ENCODE results near the gene CASP5. TPM values are rescaled to one million over a fixed set of nuclear protein-coding genes. Genes with fewer than 3 reads are reported as not detected.

The CASP5 gene
- total and polyA plus RNA-seq, 2 of the 4 experiments (the other 2 are of a cell fraction), result not detected

DNA sequence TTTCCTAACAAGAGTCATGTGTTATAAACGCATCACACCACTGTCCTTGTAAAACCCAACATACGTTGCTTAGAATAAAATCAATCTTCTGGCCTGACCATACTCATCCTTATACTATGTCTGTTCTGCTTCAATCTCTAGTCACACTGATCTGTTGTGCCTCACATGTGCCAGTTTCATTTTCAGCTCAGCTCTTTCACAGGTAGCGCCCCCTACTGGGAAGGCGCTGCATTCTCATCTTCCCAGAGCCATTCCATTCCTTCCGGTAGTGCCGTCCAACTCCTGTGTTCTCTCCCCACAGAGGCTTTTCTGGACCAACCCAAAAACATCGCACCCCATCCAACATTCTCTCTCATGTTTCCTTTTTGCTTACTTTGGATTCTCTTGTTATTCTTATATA, 22.2 kb downstream of the CASP5 start:
- ChIA-PET CTCF (no interaction called here), POLR2A (ENCODE audit: unreplicated experiment) (no interaction called here)
- no peaks in the 10 kb centered on the region for H3K9me3 ChIP-seq (ENCODE audit: control insufficient read depth, insufficient read depth, low read length)
- no peak overlapping the region for H2BK120ac ChIP-seq (ENCODE audit: low read depth, low read length)
- dilution Hi-C loops (cut with HindIII; ENCODE audit: low sequenced_read_pairs, unreplicated experiment), result no loop called here
- H3K56ac ChIP-seq (ENCODE audit: extremely low read depth, insufficient read depth, low read length), result no peak overlapping the region
- intact Hi-C loops (cut with micrococcal nuclease), result no loop called here
- no peak for DNase-seq
- no peak overlapping the region for H4K91ac ChIP-seq (ENCODE audit: insufficient read depth, low read depth, low read length)
- no peak overlapping the region for H3K27ac ChIP-seq (ENCODE audit: insufficient read depth, low read length)
- H3K79me1 ChIP-seq (ENCODE audit: low read depth in 1 of 2, low read length in 2 of 2), result no peaks in the 10 kb centered on the region
- no peak overlapping the region for H3K4me2 ChIP-seq (ENCODE audit: low read depth, low read length)
- no TSS peak for BruUV-seq (replicated peaks)
- no peak overlapping the region for H4K8ac ChIP-seq (ENCODE audit: low read depth in 2 of 2, low read length in 2 of 2)
- in situ Hi-C loops (cut with MboI; ENCODE audit: low sequenced_read_pairs), result no loop called here
- H2BK15ac ChIP-seq (ENCODE audit: low read depth, low read length), result no peak overlapping the region
- no peak overlapping the region for H3K18ac ChIP-seq (ENCODE audit: low read depth, low read length)
- no peak overlapping the region for H3K14ac ChIP-seq (replicated peaks; ENCODE audit: low read depth, low read length)
- H4K20me1 ChIP-seq (ENCODE audit: insufficient read depth, low read length), result no peaks in the 10 kb centered on the region
- H3K9ac ChIP-seq (ENCODE audit: low read depth, low read length), result no peak overlapping the region
- no peaks in the 10 kb centered on the region for H3K27me3 ChIP-seq (ENCODE audit: control insufficient read depth, insufficient read depth, low read length)
- no peak overlapping the region for H4K5ac ChIP-seq (ENCODE audit: low read depth, low read length)
- H2BK5ac ChIP-seq (ENCODE audit: low read depth, low read length, poor library complexity, severe bottlenecking), result no peak overlapping the region
- H3K4ac ChIP-seq (ENCODE audit: low read depth, low read length), result peak overlapping the region; percentile 27; the same call in 1 of the 2 replicates
- TF ChIP-seq CTCF (conservative IDR thresholded peaks at IDR 0.05; ENCODE audit: low read depth, low read length) (0 out of 2 replicates have a peak, but pooled peaks have one; percentile 21), ELK1 (IDR thresholded peaks at IDR 0.05; ENCODE audit: borderline replicate concordance, low read depth, low read length) (no peak)
- peaks cover 3% of the 10 kb centered on the region for H3K4me1 ChIP-seq (ENCODE audit: control insufficient read depth, insufficient read depth, low read length)
- ATAC-seq (ENCODE audit: low read depth), result no peak
- H3K36me3 ChIP-seq (ENCODE audit: control insufficient read depth, insufficient read depth, low read length), result no peaks in the 10 kb centered on the region
- no peaks in the 10 kb centered on the region; the same call in 1 of the 2 replicates for H3K9me1 ChIP-seq (ENCODE audit: insufficient read depth, low read length)
- H2AFZ ChIP-seq (replicated peaks; ENCODE audit: low read length, poor library complexity), result no peak overlapping the region
- no peak overlapping the region for H2AK5ac ChIP-seq (ENCODE audit: low read depth, low read length)
- H3K4me3 ChIP-seq (ENCODE audit: insufficient read depth, low read depth, low read length), result no peak overlapping the region
- no peak overlapping the region for H2BK20ac ChIP-seq (ENCODE audit: low read depth, low read length)
- no peak overlapping the region for H3K23ac ChIP-seq (ENCODE audit: low read depth, low read length)
- WGBS, 2 experiments (ENCODE audit: extremely low coverage in 2 of 2, insufficient read length in 1 of 2), result 40% methylated on average over 1 of the region's 7 CpGs; no CpG with 5 or more reads in 1 of the 2 experiments
- no peak overlapping the region for H2AK9ac ChIP-seq (replicated peaks; ENCODE audit: low read depth, low read length, poor library complexity)

Data from IMR-90 (cell line).